Neural progenitor cell (in vitro differentiated cells): ENCODE measurements around the gene POR.

Source experiments
- EZH2 ChIP-seq: fragments of 200-600 bp; sonication (generic); IDR thresholded peaks from 2 replicates; pipeline ENCODE4 v1.6.1; 2017; ENCODE audit warnings: antibody characterized with exemption, mild to moderate bottlenecking, moderate library complexity
- EZH2phosphoT487 ChIP-seq: fragments of 200-600 bp; sonication (generic); IDR thresholded peaks from 2 replicates; pipeline ENCODE4 v1.6.1; 2017; ENCODE audit warnings: antibody characterized with exemption
- TF ChIP-seq, protein P1 (sequence below): fragments of 200-600 bp; sonication (generic); IDR thresholded peaks from 2 replicates; pipeline ENCODE4 v1.5.1; 2017; ENCODE audit warnings: antibody characterized with exemption, mild to moderate bottlenecking

GRCh38 chr7:75968012-75968411 is 53.1 kb downstream of the POR start:
- TF ChIP-seq, protein P1, sequence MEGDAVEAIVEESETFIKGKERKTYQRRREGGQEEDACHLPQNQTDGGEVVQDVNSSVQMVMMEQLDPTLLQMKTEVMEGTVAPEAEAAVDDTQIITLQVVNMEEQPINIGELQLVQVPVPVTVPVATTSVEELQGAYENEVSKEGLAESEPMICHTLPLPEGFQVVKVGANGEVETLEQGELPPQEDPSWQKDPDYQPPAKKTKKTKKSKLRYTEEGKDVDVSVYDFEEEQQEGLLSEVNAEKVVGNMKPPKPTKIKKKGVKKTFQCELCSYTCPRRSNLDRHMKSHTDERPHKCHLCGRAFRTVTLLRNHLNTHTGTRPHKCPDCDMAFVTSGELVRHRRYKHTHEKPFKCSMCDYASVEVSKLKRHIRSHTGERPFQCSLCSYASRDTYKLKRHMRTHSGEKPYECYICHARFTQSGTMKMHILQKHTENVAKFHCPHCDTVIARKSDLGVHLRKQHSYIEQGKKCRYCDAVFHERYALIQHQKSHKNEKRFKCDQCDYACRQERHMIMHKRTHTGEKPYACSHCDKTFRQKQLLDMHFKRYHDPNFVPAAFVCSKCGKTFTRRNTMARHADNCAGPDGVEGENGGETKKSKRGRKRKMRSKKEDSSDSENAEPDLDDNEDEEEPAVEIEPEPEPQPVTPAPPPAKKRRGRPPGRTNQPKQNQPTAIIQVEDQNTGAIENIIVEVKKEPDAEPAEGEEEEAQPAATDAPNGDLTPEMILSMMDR, result no peak
- TF ChIP-seq EZH2phosphoT487, result no peak
- no peak for TF ChIP-seq EZH2
